ENCODE results near the gene NTM.

The NTM gene

DNA sequence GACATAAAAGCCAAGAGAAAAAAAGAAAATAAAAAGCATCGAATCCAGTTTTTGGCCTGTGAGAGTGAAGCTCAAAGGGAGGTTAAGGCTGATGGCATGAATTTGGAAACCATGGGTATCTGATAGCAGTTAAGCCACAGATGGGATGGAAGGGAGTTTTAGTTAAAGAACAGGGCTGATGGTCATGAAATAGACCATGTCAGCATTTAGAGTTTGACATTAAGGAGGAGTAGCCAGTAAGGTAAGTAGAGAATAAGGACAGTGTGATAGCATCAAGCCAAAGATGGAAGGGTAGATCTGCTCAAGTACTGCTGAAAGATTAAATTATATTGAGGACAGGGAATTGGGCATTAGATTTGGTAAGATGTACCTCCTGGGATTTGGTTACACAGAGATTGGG lies 826.5 kb downstream of the NTM start:
- Histone ChIP-seq H3K79me2 (ENCODE audit: low read length) (no peaks in the 10 kb centered on the region), H3K9me3 (ENCODE audit: insufficient read depth, low read length) (no peaks in the 10 kb centered on the region), H3K9ac (ENCODE audit: low read length) (no peak overlapping the region), H3K27ac (ENCODE audit: low read length) (no peak overlapping the region), H3K4me1 (ENCODE audit: low read length) (no peaks in the 10 kb centered on the region), H2AFZ (ENCODE audit: low read depth, low read length) (no peak overlapping the region), H4K20me1 (ENCODE audit: insufficient read depth, low read length) (no peaks in the 10 kb centered on the region), H3K27me3 (ENCODE audit: low read depth, low read length) (no peaks in the 10 kb centered on the region), H3K36me3 (replicated peaks; ENCODE audit: low read depth, low read length) (no peaks in the 10 kb centered on the region), H3K4me2 (ENCODE audit: low read length) (no peak overlapping the region), H3K4me3 (ENCODE audit: low read length) (no peak overlapping the region)
- TF ChIP-seq, protein P1, sequence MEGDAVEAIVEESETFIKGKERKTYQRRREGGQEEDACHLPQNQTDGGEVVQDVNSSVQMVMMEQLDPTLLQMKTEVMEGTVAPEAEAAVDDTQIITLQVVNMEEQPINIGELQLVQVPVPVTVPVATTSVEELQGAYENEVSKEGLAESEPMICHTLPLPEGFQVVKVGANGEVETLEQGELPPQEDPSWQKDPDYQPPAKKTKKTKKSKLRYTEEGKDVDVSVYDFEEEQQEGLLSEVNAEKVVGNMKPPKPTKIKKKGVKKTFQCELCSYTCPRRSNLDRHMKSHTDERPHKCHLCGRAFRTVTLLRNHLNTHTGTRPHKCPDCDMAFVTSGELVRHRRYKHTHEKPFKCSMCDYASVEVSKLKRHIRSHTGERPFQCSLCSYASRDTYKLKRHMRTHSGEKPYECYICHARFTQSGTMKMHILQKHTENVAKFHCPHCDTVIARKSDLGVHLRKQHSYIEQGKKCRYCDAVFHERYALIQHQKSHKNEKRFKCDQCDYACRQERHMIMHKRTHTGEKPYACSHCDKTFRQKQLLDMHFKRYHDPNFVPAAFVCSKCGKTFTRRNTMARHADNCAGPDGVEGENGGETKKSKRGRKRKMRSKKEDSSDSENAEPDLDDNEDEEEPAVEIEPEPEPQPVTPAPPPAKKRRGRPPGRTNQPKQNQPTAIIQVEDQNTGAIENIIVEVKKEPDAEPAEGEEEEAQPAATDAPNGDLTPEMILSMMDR (IDR thresholded peaks at IDR 0.05; ENCODE audit: low read depth, low read length), result no peak
- no peak for TF ChIP-seq EZH2phosphoT487 (IDR thresholded peaks at IDR 0.05; ENCODE audit: low read depth)

DNA sequence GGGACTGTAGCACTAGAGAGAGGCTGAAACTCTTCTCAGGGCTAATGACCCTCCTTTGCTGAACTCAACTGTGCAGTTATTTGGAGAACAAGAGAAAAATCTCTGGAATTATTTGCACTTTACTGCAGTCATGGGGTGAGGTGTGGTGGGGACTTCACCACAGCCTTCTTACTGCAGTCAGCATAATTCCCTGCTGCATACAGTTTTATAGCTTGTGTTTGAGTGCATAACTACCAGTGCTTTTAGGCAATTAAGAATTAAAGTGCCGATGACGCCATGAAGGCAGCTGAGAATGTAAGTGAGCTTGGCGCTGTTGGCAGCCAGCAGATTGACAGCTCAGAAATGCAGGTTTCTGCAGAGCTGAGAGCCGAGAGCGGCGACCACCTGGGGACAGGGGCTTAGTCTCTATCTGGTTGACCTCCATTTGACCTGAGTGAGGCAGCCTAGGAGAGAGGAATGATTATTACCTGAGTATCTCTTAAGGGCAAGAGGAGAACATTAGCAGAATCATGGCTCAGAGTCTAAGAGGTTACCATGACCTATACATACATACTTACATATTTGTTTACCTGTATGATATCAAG lies 830.0 kb downstream of the NTM start:
- no peak overlapping the region for H3K4me2 ChIP-seq (ENCODE audit: low read length)
- H4K20me1 ChIP-seq (ENCODE audit: insufficient read depth, low read length), result no peaks in the 10 kb centered on the region
- H3K79me2 ChIP-seq (ENCODE audit: low read length), result no peaks in the 10 kb centered on the region
- H2AFZ ChIP-seq (ENCODE audit: low read depth, low read length), result no peak overlapping the region
- H3K4me1 ChIP-seq (ENCODE audit: low read length), result no peaks in the 10 kb centered on the region
- no peaks in the 10 kb centered on the region for H3K9me3 ChIP-seq (ENCODE audit: insufficient read depth, low read length)
- H3K27me3 ChIP-seq (ENCODE audit: low read depth, low read length), result no peaks in the 10 kb centered on the region
- H3K4me3 ChIP-seq (ENCODE audit: low read length), result no peak overlapping the region
- H3K36me3 ChIP-seq (replicated peaks; ENCODE audit: low read depth, low read length), result no peaks in the 10 kb centered on the region
- no peak for TF ChIP-seq EZH2phosphoT487 (IDR thresholded peaks at IDR 0.05; ENCODE audit: low read depth)
- TF ChIP-seq, protein P1 (IDR thresholded peaks at IDR 0.05; ENCODE audit: low read depth, low read length), result no peak
- H3K9ac ChIP-seq (ENCODE audit: low read length), result no peak overlapping the region
- no peak overlapping the region for H3K27ac ChIP-seq (ENCODE audit: low read length)

- H2AFZ ChIP-seq (ENCODE audit: low read depth, low read length), result no peak overlapping the region
- TF ChIP-seq, protein P1 (IDR thresholded peaks at IDR 0.05; ENCODE audit: low read depth, low read length), result no peak
- TF ChIP-seq EZH2phosphoT487 (IDR thresholded peaks at IDR 0.05; ENCODE audit: low read depth), result no peak
- H3K79me2 ChIP-seq (ENCODE audit: low read length), result no peaks in the 10 kb centered on the region
- no peak overlapping the region for H3K27ac ChIP-seq (ENCODE audit: low read length)
- no peaks in the 10 kb centered on the region for H3K36me3 ChIP-seq (replicated peaks; ENCODE audit: low read depth, low read length)
- no peak overlapping the region for H3K4me2 ChIP-seq (ENCODE audit: low read length)
- H3K4me1 ChIP-seq (ENCODE audit: low read length), result no peaks in the 10 kb centered on the region
- H3K27me3 ChIP-seq (ENCODE audit: low read depth, low read length), result peaks cover 6% of the 10 kb centered on the region; the same call in 1 of the 2 replicates
- H3K9ac ChIP-seq (ENCODE audit: low read length), result no peak overlapping the region
- no peak overlapping the region for H3K4me3 ChIP-seq (ENCODE audit: low read length)
- no peaks in the 10 kb centered on the region for H3K9me3 ChIP-seq (ENCODE audit: insufficient read depth, low read length)
- no peaks in the 10 kb centered on the region for H4K20me1 ChIP-seq (ENCODE audit: insufficient read depth, low read length)
These were observed 832.2 kb downstream of the NTM start for GRCh38 chr11:132202621-132203020.

DNA sequence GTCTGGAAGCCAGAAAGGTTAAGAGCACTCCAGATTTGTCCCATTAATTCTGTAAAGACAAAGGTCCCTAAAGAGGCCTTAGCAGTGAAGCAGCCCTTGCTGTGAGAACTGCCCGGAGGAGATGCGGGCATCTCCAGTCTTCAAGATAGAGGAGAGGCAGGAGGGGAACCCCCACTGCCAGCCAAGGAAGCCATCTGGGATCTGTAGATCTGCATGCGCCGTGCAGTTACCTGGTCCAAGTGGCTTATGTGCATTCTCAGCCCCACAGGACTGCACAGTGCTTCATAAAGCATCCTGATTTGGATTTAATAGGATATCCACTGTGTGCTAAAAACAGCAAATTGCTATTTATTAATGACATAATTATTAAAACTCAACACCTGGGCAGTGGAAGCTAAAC lies 834.6 kb downstream of the NTM start:
- no peaks in the 10 kb centered on the region for H4K20me1 ChIP-seq (ENCODE audit: insufficient read depth, low read length)
- no peaks in the 10 kb centered on the region for H3K4me1 ChIP-seq (ENCODE audit: low read length)
- H3K27me3 ChIP-seq (ENCODE audit: low read depth, low read length), result peaks cover 6% of the 10 kb centered on the region; the same call in 1 of the 2 replicates
- H3K4me2 ChIP-seq (ENCODE audit: low read length), result no peak overlapping the region
- no peaks in the 10 kb centered on the region for H3K36me3 ChIP-seq (replicated peaks; ENCODE audit: low read depth, low read length)
- H3K27ac ChIP-seq (ENCODE audit: low read length), result no peak overlapping the region
- no peak overlapping the region for H3K9ac ChIP-seq (ENCODE audit: low read length)
- TF ChIP-seq EZH2phosphoT487 (IDR thresholded peaks at IDR 0.05; ENCODE audit: low read depth), result no peak
- TF ChIP-seq, protein P1 (IDR thresholded peaks at IDR 0.05; ENCODE audit: low read depth, low read length), result no peak
- no peaks in the 10 kb centered on the region for H3K79me2 ChIP-seq (ENCODE audit: low read length)
- H3K4me3 ChIP-seq (ENCODE audit: low read length), result no peak overlapping the region
- H2AFZ ChIP-seq (ENCODE audit: low read depth, low read length), result no peak overlapping the region
- H3K9me3 ChIP-seq (ENCODE audit: insufficient read depth, low read length), result no peaks in the 10 kb centered on the region

All from OCI-LY3 (cell line).